LNCAP (cell line): ENCODE data around the gene HPD.

ENCODE experiments used
- TF ChIP-seq, protein P1 (sequence below): fragments of 450-650 bp; IDR thresholded peaks from 2 replicates; pipeline ENCODE4 v1.5.1; 2017; ENCODE audit warnings: mild to moderate bottlenecking

HPD gene

DNA sequence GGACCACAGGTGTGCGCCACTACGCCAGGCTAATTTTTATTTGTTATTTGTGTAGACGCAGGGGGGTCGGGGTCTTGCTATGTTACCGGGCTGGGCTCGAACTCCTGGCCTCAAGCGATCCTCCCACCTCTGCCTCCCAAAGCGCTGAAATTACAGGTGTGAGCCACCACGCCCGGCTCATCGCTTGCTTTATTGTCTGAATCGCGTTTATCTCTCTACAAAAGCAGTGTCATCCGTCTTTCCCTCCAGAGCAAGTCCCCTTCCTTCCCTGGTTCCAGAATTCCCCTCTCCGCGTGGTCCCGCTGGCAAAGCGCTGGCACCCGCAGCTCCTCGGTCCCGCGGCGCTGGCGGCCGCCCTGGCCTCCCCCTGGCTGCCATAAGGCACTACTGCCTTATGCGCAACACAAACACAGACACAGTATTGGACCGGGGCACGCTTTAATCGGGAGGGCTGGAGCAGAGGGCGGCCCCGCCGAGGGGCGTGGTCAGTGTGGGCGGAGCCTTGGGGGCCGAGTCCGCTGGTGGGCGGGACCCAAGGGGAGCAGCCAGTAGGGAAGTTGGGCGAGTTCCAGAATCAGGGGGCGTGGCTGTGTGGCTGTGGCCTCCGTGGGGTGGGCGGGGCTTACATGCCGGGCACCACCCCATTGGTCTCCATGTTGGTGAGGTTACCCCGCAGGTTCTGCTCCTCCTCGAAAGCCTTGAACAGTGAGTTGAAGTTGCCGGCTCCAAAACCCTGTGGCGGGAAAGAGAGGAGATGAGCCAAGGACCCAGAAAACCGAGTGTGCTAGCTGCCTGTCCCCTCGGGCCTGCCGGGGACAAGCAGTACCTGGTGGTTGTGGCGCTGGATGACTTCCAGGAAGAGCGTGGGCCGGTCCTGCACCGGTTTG lies 19.3 kb downstream of the HPD start:
- TF ChIP-seq, protein P1, sequence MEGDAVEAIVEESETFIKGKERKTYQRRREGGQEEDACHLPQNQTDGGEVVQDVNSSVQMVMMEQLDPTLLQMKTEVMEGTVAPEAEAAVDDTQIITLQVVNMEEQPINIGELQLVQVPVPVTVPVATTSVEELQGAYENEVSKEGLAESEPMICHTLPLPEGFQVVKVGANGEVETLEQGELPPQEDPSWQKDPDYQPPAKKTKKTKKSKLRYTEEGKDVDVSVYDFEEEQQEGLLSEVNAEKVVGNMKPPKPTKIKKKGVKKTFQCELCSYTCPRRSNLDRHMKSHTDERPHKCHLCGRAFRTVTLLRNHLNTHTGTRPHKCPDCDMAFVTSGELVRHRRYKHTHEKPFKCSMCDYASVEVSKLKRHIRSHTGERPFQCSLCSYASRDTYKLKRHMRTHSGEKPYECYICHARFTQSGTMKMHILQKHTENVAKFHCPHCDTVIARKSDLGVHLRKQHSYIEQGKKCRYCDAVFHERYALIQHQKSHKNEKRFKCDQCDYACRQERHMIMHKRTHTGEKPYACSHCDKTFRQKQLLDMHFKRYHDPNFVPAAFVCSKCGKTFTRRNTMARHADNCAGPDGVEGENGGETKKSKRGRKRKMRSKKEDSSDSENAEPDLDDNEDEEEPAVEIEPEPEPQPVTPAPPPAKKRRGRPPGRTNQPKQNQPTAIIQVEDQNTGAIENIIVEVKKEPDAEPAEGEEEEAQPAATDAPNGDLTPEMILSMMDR = no peak; the same call in 1 of the 2 replicates

DNA sequence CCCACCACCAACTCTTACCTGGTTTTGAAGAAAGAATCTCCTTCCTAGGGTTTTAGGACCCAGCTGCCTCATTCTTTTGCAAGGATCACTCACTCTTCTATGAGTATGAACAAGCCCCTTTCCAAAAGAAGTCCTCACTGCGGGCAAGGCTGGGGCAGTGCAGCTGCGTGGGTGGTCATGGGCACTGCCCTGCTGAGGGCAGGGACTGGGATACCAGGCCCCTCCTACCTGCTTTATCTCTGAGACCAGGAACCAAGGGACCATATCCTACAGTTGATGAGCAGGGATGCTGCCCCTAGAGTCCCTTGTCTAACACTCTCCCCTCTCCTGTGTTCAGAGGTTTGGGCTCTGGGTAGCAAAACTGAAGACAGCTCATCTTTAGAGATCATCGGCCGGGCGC lies 20.5 kb downstream of the HPD start:
- TF ChIP-seq, protein P1 = no peak

DNA sequence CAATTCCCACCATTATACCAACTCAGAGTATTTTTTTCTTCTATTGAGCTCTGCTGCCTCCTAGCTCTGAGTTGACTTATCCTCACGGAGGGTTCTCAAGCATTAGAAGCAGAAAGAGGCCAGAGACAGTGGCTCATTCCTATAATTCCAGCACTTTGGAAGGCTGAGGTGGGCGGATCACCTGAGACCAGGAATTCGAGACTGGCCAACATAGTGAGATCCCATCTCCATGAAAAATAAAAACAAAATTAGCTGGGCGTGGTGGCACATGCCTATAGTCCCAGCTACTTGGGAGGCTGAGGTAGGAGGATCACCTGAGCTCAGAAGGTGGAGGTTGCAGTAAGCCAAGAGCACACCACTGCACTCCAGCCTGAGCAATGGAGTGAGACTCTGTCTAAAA lies 21.0 kb downstream of the HPD start:
- TF ChIP-seq, protein P1 = no peak

DNA sequence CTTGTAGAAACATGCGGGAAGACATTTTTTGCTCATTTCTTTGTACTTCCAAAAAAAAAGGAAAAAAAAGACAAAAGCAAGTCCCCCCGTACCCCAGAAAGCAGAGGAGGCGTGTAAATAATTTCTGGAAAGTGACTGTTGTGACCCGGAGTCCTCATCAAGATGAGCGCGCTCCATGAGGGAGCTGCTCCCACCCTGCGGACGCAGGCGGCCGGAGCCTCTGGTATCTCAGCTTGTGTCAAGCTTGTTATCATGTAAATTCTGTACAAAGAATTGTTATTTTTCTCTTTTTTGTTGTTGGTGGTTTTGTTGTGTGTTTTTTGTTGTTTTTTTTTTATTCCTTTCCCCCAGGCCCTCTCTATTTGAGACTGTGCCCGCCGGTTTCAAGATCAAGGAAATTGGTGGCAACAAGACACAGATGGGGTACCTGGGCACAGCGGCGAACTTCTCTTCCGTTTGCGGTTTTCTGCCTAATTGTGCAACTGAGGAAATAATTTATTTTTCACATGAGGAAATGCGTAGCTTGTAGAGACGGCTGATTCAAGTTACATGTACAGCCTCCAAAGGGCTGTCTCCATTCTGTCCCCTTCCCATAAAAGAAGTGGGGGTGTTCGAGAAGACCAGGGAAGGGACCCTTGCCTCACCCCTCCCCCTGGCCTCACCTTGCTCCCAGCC lies 27.0 kb downstream of the HPD start:
- TF ChIP-seq, protein P1 = no peak

DNA sequence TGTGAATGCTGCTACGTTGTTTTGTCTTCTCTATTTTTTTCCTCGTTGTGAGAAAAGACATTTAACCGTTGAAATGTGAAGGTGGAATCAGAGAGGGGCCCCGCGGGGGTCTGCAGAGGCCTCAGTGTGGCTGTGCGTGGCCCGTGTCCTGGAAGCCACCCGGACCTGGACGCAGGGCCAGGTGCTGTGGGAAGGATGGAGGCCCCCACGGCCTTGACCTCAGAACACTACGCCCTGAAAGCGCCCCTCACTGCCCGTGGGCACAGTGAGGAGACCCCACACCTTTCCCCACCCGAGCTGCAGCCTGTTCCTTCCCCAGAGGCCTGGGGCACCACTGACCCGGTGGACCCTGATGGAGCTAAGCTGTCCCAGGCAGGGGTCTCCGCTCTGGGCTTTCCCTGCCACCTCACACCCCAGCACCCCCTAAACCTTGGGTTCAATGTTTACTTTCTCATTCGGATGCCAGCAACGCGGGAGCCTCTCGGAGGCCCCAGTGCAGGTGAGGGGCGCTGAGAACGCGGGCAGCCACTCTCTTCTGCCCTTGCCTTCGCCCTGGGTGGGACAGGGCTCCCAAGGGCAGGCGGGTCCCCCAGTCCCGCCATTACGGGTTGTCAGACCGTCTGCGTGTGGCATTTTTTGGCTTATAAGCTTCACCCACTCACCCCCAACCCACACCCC lies 27.9 kb downstream of the HPD start:
- TF ChIP-seq, protein P1 = no peak

DNA sequence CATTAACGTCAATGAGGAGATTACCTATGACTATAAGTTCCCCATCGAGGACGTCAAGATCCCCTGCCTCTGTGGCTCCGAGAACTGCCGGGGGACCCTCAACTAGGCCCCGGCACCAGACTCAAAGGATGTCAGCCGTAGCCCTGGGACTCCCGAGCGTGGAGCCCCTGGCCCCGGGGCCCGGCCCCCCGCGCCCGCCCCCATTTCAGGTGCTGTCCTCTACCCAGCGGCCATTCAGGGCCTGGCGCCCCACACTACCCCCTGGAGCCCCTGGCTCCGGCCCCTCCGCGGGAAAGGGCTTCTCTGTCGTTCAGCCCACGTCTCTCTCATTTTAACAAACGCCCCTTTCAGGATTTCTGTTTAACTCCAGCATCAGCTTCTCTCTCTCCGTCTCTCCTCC lies 28.5 kb downstream of the HPD start:
- TF ChIP-seq, protein P1 = no peak

DNA sequence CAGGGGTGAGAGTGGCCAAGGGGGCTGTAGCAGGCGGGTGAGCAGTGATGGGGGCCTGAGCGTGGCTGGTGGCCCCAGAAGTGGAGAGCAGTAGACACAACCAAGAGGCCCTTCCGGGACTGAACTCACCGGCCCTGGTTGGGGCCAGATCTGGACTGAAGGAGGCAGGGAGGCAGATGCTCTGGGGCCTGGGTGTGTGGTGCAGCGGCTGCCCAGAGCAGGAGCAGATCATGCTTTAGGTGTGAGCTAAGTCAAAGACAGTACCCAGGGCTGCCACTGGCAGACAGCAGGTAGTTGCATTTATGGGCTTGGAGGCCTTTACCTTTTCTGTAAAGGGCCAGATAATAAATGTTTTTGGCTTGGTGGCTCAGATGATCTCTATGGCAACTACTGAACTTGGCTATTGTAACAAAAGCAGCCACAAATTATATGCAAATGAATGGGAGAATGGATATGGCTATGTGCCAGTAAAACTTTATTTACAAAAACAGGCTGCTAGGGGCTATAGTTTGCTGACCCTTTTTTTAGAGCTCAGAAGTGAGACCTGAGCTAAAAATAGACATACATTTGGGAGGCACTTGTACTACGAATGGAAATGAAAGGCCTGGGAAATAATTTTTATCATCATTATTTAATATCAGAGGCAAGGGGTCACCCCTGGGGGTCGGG lies 29.3 kb downstream of the HPD start:
- TF ChIP-seq, protein P1 = no peak
